HepG2 (cell line): ENCODE data around the gene FMNL2. TPM values are rescaled to one million over a fixed set of nuclear protein-coding genes. Genes with fewer than 3 reads are reported as not detected.

Source experiments
- ATAC-seq: fragments of 200-7000 bp; cut with Tn5 transposase; 3 replicates; pipeline ENCODE4 v1.9.1; 2020; ENCODE audit warnings: mild to moderate bottlenecking, moderate library complexity
- BruUV-seq: library from RNA; stranded (reverse); fragments of 400-500 nt; replicated peaks from 2 replicates; lab custom pipeline; 2021; lab: Mats Ljungman, UMichigan
- CTCF ChIA-PET: fragments of 300-600 bp; formaldehyde crosslinking; extraction: SDS; loops from one replicate; lab custom pipeline; 2021; ENCODE audit warnings: low total read pairs, inconsistent platforms, low intra/inter-chr PET ratio; lab: Yijun Ruan, JAX
- POLR2A ChIA-PET: fragments of 350-600 bp; sonication (Branson Sonifier 250); formaldehyde crosslinking; loops from one replicate; lab custom pipeline; 2020; ENCODE audit warnings: antibody characterized with exemption, inconsistent platforms; lab: Yijun Ruan, JAX
- DNase-seq: peaks from one replicate; pipeline ENCODE4 v3.0.0-alpha.2; 2015; ENCODE audit warnings: low spot score
- FAIRE-seq: peaks from 3 replicates; lab custom pipeline; 2011; peaks lifted over from hg19 to GRCh38; lab: Jason Lieb, UNC
- H2AFZ ChIP-seq: one replicate; pipeline ENCODE4 v1.6.1; 2011; ENCODE audit warnings: low read length, inconsistent platforms
- H3K27ac ChIP-seq: fragments of 300-600 bp; 3 replicates; pipeline ENCODE4 v1.8.0; 2011; ENCODE audit warnings: mixed run types, mild to moderate bottlenecking, mixed read lengths, low read length, inconsistent platforms; ENCODE audit not compliant: insufficient read depth; ENCODE audit errors: extremely low read length
- H3K27me3 ChIP-seq, 2 experiments: fragments of 200-600 bp in 1 of 2; 2 replicates in 1 of 2; 3 replicates in 1 of 2; pipeline versions ENCODE4 v1.6.0 to v1.8.0; 2011; ENCODE audit warnings: low read length in 2 of 2, mild to moderate bottlenecking in 2 of 2, moderate library complexity in 2 of 2, inconsistent platforms in 1 of 2; ENCODE audit not compliant: insufficient read depth in 2 of 2, control insufficient read depth in 1 of 2
- H3K36me3 ChIP-seq, 2 experiments: fragments of 200-600 bp in 1 of 2; replicated peaks in 1 of 2; 2 replicates in 1 of 2; 3 replicates in 1 of 2; pipeline versions ENCODE4 v1.5.1 to v1.8.0; 2011; ENCODE audit warnings: low read length in 2 of 2, inconsistent platforms in 1 of 2; ENCODE audit not compliant: insufficient read depth in 2 of 2, control insufficient read depth in 1 of 2
- H3K4me1 ChIP-seq: 2 replicates; pipeline ENCODE4 v1.5.1; 2012; ENCODE audit warnings: low read length, inconsistent platforms; ENCODE audit not compliant: insufficient read depth
- H3K4me2 ChIP-seq: 2 replicates; pipeline ENCODE4 v1.6.0; 2011; ENCODE audit warnings: low read depth, low read length, inconsistent platforms
- H3K4me3 ChIP-seq, 3 experiments: fragments of 200-600 bp in 1 of 3; sonication (generic), shearing (Covaris generic) in 1 of 3; replicated peaks in 1 of 3; 2 replicates each; pipeline ENCODE4 v1.5.1; 2011 to 2016; ENCODE audit warnings: low read length in 3 of 3, inconsistent platforms in 2 of 3, low read depth in 2 of 3, mild to moderate bottlenecking in 2 of 3, control low read depth in 1 of 3, mixed read lengths in 1 of 3; ENCODE audit not compliant: insufficient read depth in 1 of 3
- H3K79me2 ChIP-seq: one replicate; pipeline ENCODE4 v1.6.1; 2011; ENCODE audit warnings: low read length, inconsistent platforms; ENCODE audit not compliant: insufficient read depth
- H3K9ac ChIP-seq: 2 replicates; pipeline ENCODE4 v1.6.0; 2011; ENCODE audit warnings: mild to moderate bottlenecking, low read depth, low read length, inconsistent platforms; ENCODE audit not compliant: insufficient read depth
- H3K9me3 ChIP-seq: 2 replicates; pipeline ENCODE4 v1.5.1; 2012; ENCODE audit warnings: mild to moderate bottlenecking, low read length
- H4K20me1 ChIP-seq: 2 replicates; pipeline ENCODE4 v1.6.0; 2011; ENCODE audit warnings: inconsistent platforms, mild to moderate bottlenecking, low read length, moderate library complexity; ENCODE audit not compliant: insufficient read depth
- ATF1 ChIP-seq: IDR thresholded peaks from 2 replicates; pipeline ENCODE4 v1.6.1; 2016; ENCODE audit warnings: mild to moderate bottlenecking, control low read depth
- FOXA3 ChIP-seq: IDR thresholded peaks from 2 replicates; pipeline ENCODE4 v1.6.1; 2016; ENCODE audit warnings: missing genetic modification reagents, missing compliant biosample characterization
- FOXJ3 ChIP-seq: sonication (generic); formaldehyde crosslinking; IDR thresholded peaks from 2 replicates; pipeline ENCODE4 v1.4.0; 2020; ENCODE audit warnings: missing genetic modification reagents, mild to moderate bottlenecking, borderline replicate concordance
- ISX ChIP-seq: sonication (generic); formaldehyde crosslinking; conservative IDR thresholded peaks from 2 replicates; pipeline ENCODE4 v1.5.0; 2020; ENCODE audit warnings: missing genetic modification reagents
- KLF9 ChIP-seq: IDR thresholded peaks from 2 replicates; pipeline ENCODE4 v1.6.1; 2016; ENCODE audit warnings: low read depth
- MED13 ChIP-seq: sonication (generic); formaldehyde crosslinking; IDR thresholded peaks from 2 replicates; pipeline ENCODE4 v1.5.0; 2020; ENCODE audit warnings: missing genetic modification reagents
- MXD4 ChIP-seq: IDR thresholded peaks from 2 replicates; pipeline ENCODE4 v1.6.1; 2016; ENCODE audit warnings: mild to moderate bottlenecking, missing biosample characterization, missing genetic modification reagents
- NONO ChIP-seq, 2 experiments: fragments of 450-650 bp in 1 of 2; sonication (generic) in 1 of 2; formaldehyde crosslinking in 1 of 2; IDR thresholded peaks in 1 of 2; conservative IDR thresholded peaks in 1 of 2; 2 replicates each; pipeline versions ENCODE4 v1.6.1 to v1.8.0; 2017 to 2022; ENCODE audit warnings: mild to moderate bottlenecking in 1 of 2, missing genetic modification reagents in 1 of 2, moderate library complexity in 1 of 2
- REPIN1 ChIP-seq: sonication (generic); formaldehyde crosslinking; IDR thresholded peaks from 2 replicates; pipeline ENCODE4 v1.8.0; 2022; ENCODE audit warnings: missing genetic modification reagents, low read depth, mild to moderate bottlenecking, borderline replicate concordance
- SYNCRIP ChIP-seq: fragments of 200-400 bp; formaldehyde crosslinking; IDR thresholded peaks from 2 replicates; pipeline ENCODE4 v1.6.1; 2018; ENCODE audit warnings: mild to moderate bottlenecking, low read depth, low read length; ENCODE audit not compliant: insufficient read depth
- ZMYM2 ChIP-seq: sonication (generic); formaldehyde crosslinking; IDR thresholded peaks from 2 replicates; pipeline ENCODE4 v1.8.0; 2022; ENCODE audit warnings: mild to moderate bottlenecking, missing genetic modification reagents
- ZNF331 ChIP-seq: sonication (generic); formaldehyde crosslinking; IDR thresholded peaks from 2 replicates; pipeline ENCODE4 v1.4.0; 2020; ENCODE audit warnings: missing genetic modification reagents
- ZNF367 ChIP-seq: sonication (generic); formaldehyde crosslinking; IDR thresholded peaks from 2 replicates; pipeline ENCODE4 v1.4.0; 2020; ENCODE audit warnings: missing genetic modification reagents, borderline replicate concordance
- ZNF562 ChIP-seq: sonication (generic); formaldehyde crosslinking; IDR thresholded peaks from 2 replicates; pipeline ENCODE4 v1.8.0; 2022; ENCODE audit warnings: missing genetic modification reagents, borderline replicate concordance
- ZNF788 ChIP-seq: sonication (generic); formaldehyde crosslinking; IDR thresholded peaks from 2 replicates; pipeline ENCODE4 v1.5.0; 2020; ENCODE audit warnings: mild to moderate bottlenecking, missing genetic modification reagents, borderline replicate concordance
- WGBS: methylation state at CpG from one replicate; pipeline ENCODE4 v1.1.6; 2017; ENCODE audit warnings: low lambda C conversion rate; 5-methylcytosine and 5-hydroxymethylcytosine counted together
- in situ Hi-C: cut with HindIII; loops from 2 replicates; pipeline ENCODE4 v1.10.0; 2017; ENCODE audit warnings: low pct_unique_long_range_greater_than_20kb; ENCODE audit not compliant: extremely low pct_ligation_motif_present
- intact Hi-C: fragments of 100-400 bp; cut with micrococcal nuclease; formaldehyde crosslinking; loops from one replicate; pipeline ENCODE4 v1.10.0; 2022; ENCODE audit not compliant: unreplicated experiment
- polyA plus RNA-seq, 8 experiments: library from polyadenylated mRNA; depleted of rRNA in 3 of 8; stranded (reverse) in 7 of 8; unstranded in 1 of 8; fragments of >200 nt; fragmentation: Illumina TruSeq in 4 of 8; extraction: Trizol in 4 of 8; gene quantifications; 2 replicates each; pipeline versions ENCODE4 v1.2.1 to v1.2.3, GENCODE V29; 2011 to 2016; ENCODE audit warnings: low read depth in 4 of 8, missing spikeins in 1 of 8, mixed read lengths in 1 of 8; ENCODE audit not compliant: insufficient read depth in 1 of 8
- total RNA-seq, 5 experiments: library from RNA; depleted of rRNA; stranded (reverse); fragments of >200 nt; fragmentation: Illumina TruSeq; extraction: Trizol; gene quantifications; 2 replicates each; pipeline ENCODE4 v1.2.3, GENCODE V29; 2016; ENCODE audit warnings: low read depth in 1 of 5
- TF ChIP-seq, protein P1 (sequence below): sonication (generic); formaldehyde crosslinking; IDR thresholded peaks from 2 replicates; pipeline ENCODE4; 2020; ENCODE audit warnings: missing genetic modification reagents, mild to moderate bottlenecking, borderline replicate concordance
- TF ChIP-seq, protein P2 (sequence below): sonication (generic); formaldehyde crosslinking; IDR thresholded peaks from 2 replicates; pipeline ENCODE4 v1.4.0; 2020; ENCODE audit warnings: missing genetic modification reagents

FMNL2 gene
- total and polyA plus RNA-seq, 2 of the 13 experiments (the other 11 are each of a cell fraction or from before 2014, with no cell fraction given), result 66.5 to 67.7 TPM

DNA sequence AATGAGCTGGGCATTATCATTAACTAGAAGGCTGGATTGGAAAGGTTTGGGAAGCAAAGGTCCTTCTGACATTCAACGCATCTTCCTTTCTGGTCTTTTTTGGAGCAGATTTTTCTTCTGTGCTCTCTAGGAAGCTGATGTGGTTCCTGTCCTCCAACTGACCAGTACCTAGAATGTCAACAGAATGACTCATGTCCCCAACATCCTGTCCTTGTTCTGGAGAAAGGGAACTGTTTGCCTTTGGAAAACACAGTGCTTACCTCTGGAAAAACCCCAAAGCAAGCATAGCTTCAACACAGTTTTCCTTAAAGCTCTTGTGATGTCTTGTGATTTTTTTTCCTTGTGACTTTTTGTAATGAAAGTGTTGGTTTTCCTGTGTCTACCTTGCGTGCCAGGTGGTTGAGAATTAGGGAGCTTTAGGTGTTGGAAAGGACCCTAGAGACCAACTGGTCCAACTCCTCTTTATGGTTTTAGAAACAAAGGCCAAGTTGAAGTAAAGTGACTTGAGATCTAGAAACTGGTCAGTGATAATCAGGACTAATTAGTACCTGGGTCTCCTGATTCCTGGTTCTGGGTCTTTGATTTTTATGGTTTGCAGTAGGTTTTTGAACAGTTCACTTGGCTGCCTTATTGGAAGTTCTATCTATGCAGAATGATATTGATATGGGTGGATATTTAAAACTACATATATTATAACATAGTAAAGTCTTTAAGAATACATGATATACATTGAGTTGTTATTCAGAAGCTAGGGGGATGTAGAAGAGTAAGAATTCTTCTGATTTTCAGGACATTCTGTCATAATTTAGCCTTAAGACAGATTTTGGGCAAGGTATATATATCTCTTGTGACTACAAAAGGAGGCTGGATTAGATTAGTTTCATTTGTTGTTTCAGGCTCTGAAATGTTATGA, 70.5 kb downstream of the FMNL2 start:
- FAIRE-seq, result peak; percentile 85
- H3K36me3 ChIP-seq, result no peaks in the 10 kb centered on the region; a peak in 1 of 5 replicates
- peaks cover 96% of the 10 kb centered on the region for H3K4me1 ChIP-seq
- CTCF ChIA-PET, result no interaction called here
- H3K4me3 ChIP-seq, result no peak overlapping the region
- H3K27ac ChIP-seq, result peak overlapping the region; percentile 56
- H3K9ac ChIP-seq, result peak overlapping the region; percentile 14; the same call in 1 of the 2 replicates
- peak; percentile 87 for ATAC-seq
- POLR2A ChIA-PET, result interaction anchor here (1.0 to 2.1 kb wide), 8 partner anchors 10 to 81 kb away, joined by 3 to 6 read pairs (median 3); partner anchors contain the start of gene FMNL2
- H3K79me2 ChIP-seq, result peaks cover 94% of the 10 kb centered on the region
- intact Hi-C loops, result loop anchor here (1.0 to 2.0 kb wide), 2 partner anchors 55 to 70 kb away; no protein-coding TSS in a partner anchor
- H3K27me3 ChIP-seq, result no peaks in the 10 kb centered on the region
- H2AFZ ChIP-seq, result no peak overlapping the region
- 31% methylated on average over 2 of the region's 2 CpGs for WGBS
- H4K20me1 ChIP-seq, result no peaks in the 10 kb centered on the region
- in situ Hi-C loops, result no loop called here
- no peaks in the 10 kb centered on the region for H3K9me3 ChIP-seq
- peak; percentile 96 for DNase-seq
- no TSS peak for BruUV-seq
- H3K4me2 ChIP-seq, result peak overlapping the region; percentile 29; the same call in 1 of the 2 replicates
- peak; percentile 64; the same call in 1 of the 2 replicates for TF ChIP-seq ZNF788 (CRISPR knock-in tag)
- peak; percentile 94 for TF ChIP-seq ZNF331 (CRISPR knock-in tag)
- TF ChIP-seq FOXA3, result peak; percentile 99
- TF ChIP-seq NONO (IDR thresholded peaks at IDR 0.05), result no peak
- TF ChIP-seq NONO (CRISPR knock-in tag; conservative IDR thresholded peaks at IDR 0.05), result 0 out of 2 replicates have a peak, but pooled peaks have one; percentile 47
- TF ChIP-seq MXD4 (CRISPR knock-in tag), result 0 out of 2 replicates have a peak, but pooled peaks have one; percentile 50
- TF ChIP-seq ATF1 (CRISPR knock-in tag), result peak; percentile 54
- TF ChIP-seq FOXJ3 (CRISPR knock-in tag), result peak; percentile 74; the same call in 1 of the 2 replicates
- TF ChIP-seq KLF9 (CRISPR knock-in tag), result peak; percentile 67; the same call in 1 of the 2 replicates
- no peak for TF ChIP-seq SYNCRIP
- no peak for TF ChIP-seq ZNF367 (CRISPR knock-in tag)
- no peak for TF ChIP-seq ISX (CRISPR knock-in tag)
- TF ChIP-seq, protein P1, sequence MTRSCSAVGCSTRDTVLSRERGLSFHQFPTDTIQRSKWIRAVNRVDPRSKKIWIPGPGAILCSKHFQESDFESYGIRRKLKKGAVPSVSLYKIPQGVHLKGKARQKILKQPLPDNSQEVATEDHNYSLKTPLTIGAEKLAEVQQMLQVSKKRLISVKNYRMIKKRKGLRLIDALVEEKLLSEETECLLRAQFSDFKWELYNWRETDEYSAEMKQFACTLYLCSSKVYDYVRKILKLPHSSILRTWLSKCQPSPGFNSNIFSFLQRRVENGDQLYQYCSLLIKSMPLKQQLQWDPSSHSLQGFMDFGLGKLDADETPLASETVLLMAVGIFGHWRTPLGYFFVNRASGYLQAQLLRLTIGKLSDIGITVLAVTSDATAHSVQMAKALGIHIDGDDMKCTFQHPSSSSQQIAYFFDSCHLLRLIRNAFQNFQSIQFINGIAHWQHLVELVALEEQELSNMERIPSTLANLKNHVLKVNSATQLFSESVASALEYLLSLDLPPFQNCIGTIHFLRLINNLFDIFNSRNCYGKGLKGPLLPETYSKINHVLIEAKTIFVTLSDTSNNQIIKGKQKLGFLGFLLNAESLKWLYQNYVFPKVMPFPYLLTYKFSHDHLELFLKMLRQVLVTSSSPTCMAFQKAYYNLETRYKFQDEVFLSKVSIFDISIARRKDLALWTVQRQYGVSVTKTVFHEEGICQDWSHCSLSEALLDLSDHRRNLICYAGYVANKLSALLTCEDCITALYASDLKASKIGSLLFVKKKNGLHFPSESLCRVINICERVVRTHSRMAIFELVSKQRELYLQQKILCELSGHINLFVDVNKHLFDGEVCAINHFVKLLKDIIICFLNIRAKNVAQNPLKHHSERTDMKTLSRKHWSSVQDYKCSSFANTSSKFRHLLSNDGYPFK, result no peak
- TF ChIP-seq, protein P2, sequence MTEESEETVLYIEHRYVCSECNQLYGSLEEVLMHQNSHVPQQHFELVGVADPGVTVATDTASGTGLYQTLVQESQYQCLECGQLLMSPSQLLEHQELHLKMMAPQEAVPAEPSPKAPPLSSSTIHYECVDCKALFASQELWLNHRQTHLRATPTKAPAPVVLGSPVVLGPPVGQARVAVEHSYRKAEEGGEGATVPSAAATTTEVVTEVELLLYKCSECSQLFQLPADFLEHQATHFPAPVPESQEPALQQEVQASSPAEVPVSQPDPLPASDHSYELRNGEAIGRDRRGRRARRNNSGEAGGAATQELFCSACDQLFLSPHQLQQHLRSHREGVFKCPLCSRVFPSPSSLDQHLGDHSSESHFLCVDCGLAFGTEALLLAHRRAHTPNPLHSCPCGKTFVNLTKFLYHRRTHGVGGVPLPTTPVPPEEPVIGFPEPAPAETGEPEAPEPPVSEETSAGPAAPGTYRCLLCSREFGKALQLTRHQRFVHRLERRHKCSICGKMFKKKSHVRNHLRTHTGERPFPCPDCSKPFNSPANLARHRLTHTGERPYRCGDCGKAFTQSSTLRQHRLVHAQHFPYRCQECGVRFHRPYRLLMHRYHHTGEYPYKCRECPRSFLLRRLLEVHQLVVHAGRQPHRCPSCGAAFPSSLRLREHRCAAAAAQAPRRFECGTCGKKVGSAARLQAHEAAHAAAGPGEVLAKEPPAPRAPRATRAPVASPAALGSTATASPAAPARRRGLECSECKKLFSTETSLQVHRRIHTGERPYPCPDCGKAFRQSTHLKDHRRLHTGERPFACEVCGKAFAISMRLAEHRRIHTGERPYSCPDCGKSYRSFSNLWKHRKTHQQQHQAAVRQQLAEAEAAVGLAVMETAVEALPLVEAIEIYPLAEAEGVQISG, result peak; percentile 76
- TF ChIP-seq REPIN1 (CRISPR knock-in tag), result peak; percentile 57; the same call in 1 of the 2 replicates
- TF ChIP-seq MED13 (CRISPR knock-in tag), result 0 out of 2 replicates have a peak, but pooled peaks have one; percentile 10
- TF ChIP-seq ZMYM2 (CRISPR knock-in tag), result peak; percentile 100
- TF ChIP-seq ZNF562 (CRISPR knock-in tag), result no peak
